ENCODE data around the gene NPHP3.

The NPHP3 gene

GRCh38 chr3:132657869-132658747, 64.1 kb downstream of the NPHP3 start:
- no peak for TF ChIP-seq ZFX (IDR thresholded peaks at IDR 0.05)
- TF ChIP-seq, protein P1, sequence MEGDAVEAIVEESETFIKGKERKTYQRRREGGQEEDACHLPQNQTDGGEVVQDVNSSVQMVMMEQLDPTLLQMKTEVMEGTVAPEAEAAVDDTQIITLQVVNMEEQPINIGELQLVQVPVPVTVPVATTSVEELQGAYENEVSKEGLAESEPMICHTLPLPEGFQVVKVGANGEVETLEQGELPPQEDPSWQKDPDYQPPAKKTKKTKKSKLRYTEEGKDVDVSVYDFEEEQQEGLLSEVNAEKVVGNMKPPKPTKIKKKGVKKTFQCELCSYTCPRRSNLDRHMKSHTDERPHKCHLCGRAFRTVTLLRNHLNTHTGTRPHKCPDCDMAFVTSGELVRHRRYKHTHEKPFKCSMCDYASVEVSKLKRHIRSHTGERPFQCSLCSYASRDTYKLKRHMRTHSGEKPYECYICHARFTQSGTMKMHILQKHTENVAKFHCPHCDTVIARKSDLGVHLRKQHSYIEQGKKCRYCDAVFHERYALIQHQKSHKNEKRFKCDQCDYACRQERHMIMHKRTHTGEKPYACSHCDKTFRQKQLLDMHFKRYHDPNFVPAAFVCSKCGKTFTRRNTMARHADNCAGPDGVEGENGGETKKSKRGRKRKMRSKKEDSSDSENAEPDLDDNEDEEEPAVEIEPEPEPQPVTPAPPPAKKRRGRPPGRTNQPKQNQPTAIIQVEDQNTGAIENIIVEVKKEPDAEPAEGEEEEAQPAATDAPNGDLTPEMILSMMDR (conservative IDR thresholded peaks at IDR 0.05) = no peak
- H3K27ac ChIP-seq = no peak overlapping the region

DNA sequence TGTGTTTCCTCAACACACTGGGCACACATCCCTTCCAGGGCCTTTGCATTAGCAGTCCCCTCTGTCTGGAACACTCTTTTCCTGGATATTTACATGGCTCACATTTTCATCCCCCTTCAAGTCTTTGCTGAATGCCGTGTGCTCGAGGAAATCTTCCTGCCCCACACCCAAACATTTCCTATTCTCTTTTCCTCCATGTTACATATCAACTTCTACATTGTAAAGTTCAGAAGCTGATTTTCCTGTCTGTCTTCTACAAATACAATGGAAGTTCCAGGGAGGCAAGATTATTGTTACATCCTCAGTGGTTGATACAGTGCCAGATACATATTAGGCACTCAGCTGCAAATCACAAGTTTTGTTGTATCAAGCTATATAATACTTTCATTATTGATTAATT, 66.7 kb downstream of the NPHP3 start:
- H3K27ac ChIP-seq = no peak overlapping the region
- no peak for TF ChIP-seq ZFX (IDR thresholded peaks at IDR 0.05)
- TF ChIP-seq, protein P1 (conservative IDR thresholded peaks at IDR 0.05) = no peak

DNA sequence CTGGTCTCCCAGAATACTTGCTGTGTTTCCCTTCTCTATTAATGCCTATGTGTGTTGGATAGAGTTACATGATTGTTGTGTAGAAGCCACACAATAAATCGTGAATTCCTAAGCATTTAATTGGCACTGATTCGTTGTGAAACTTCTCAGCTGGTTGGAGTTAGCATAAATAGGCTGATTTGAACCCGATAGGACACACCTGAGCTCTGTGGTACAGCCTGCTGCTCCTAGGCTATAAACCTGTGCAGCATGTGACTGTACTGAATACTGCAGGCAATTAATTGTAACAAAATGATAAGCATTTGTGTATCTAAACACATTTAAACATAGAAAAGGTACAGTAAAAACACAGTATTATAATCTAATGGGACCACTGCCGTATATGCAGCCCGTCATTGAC, 67.5 kb downstream of the NPHP3 start:
- TF ChIP-seq, protein P1 (conservative IDR thresholded peaks at IDR 0.05) = no peak
- TF ChIP-seq ZFX (IDR thresholded peaks at IDR 0.05) = no peak
- no peak overlapping the region for H3K27ac ChIP-seq

DNA sequence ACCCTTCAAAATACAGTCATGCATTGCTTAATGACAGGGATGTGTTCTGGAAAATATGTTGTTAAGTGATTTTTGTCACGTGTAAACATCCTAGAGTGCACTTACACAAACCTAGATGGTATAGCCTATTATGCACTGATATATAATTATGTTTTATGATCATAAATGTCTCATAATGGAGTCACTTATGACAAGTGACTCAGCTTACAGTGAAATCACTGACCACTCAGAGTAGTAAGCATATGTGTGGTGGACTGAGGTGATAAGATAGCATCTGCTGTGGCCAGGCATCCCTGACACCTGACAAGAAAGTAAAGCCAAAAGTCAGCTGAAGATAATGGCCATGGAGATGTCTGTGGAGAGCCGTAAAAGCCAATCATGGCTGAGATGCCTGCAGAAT, 68.0 kb downstream of the NPHP3 start:
- H3K27ac ChIP-seq = no peak overlapping the region
- TF ChIP-seq, protein P1 (conservative IDR thresholded peaks at IDR 0.05) = no peak
- no peak for TF ChIP-seq ZFX (IDR thresholded peaks at IDR 0.05)

DNA sequence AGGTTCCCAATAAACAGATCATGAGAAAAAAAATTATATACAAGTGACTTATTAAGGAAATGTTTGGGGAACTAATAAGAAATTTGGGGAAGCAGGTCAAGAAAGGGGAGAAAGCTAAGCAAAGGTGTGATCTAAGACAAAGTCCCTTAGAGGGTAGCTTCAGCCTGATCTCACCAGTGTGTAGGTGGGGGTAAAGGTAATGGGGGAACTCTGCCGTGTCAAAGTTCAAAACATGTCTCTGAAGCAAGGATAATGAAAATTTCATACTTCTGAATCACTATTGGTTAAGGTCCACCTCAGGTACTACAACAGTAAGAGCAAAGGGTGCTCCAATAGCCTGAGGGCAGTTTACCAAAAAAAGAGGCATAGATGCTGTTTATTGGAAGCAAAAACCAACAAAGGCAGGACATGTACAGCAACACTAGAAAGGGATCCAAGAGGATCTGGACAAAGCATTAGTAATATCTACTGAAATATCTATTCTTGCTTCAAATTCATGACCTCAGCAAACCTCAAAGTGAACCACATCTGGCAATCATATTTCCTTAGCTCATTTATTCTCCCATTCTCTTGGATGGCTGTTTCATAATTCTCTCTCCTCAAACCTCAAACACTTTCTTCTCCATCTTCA, 69.5 kb downstream of the NPHP3 start:
- TF ChIP-seq, protein P1 (conservative IDR thresholded peaks at IDR 0.05) = no peak
- TF ChIP-seq ZFX (IDR thresholded peaks at IDR 0.05) = no peak
- no peak overlapping the region for H3K27ac ChIP-seq

DNA sequence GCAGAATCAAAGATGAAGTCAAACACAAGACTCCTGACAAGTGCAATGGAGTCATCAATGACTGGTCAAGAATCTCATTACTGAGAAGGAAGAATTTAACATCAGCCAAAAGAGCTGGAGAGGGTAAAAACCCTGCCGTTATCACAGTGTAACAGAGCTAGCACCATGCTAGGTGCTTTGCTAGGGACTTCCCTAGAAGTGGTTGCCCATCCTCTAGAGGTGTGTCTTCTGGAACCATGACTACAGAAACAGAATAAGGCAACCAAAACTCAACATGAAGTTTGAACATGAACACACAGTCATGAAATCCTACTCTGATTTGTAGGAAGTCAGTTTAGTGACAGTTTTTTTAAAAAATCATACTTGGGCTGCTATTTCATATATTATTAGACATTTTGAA, 72.1 kb downstream of the NPHP3 start:
- H3K27ac ChIP-seq = no peak overlapping the region
- TF ChIP-seq, protein P1 (conservative IDR thresholded peaks at IDR 0.05) = no peak
- TF ChIP-seq ZFX (IDR thresholded peaks at IDR 0.05) = no peak

GRCh38 chr3:132645058-132645457, 77.2 kb downstream of the NPHP3 start:
- no peak overlapping the region for H3K27ac ChIP-seq
- TF ChIP-seq ZFX (IDR thresholded peaks at IDR 0.05) = no peak
- TF ChIP-seq, protein P1 (conservative IDR thresholded peaks at IDR 0.05) = no peak

All from C4-2B (cell line).